Upper lobe of left lung (tissue), 4 donors: ENCODE results near the gene ECHDC3.

Source experiments
- POLR2AphosphoS5 ChIP-seq, 2 donors: sonication (generic); formaldehyde crosslinking; IDR thresholded peaks; one replicate each; pipeline ENCODE4 v1.5.1; 2017; ENCODE audit warnings: antibody characterized with exemption in 2 of 2
- TF ChIP-seq, protein P1 (sequence below), 6 experiments: fragments of 450-650 bp in 4 of 6; fragments of 200-600 bp in 2 of 6; sonication (generic) in 2 of 6; IDR thresholded peaks; one replicate each; pipeline ENCODE4 v1.5.1; 2016 to 2019; ENCODE audit warnings: antibody characterized with exemption in 6 of 6

DNA sequence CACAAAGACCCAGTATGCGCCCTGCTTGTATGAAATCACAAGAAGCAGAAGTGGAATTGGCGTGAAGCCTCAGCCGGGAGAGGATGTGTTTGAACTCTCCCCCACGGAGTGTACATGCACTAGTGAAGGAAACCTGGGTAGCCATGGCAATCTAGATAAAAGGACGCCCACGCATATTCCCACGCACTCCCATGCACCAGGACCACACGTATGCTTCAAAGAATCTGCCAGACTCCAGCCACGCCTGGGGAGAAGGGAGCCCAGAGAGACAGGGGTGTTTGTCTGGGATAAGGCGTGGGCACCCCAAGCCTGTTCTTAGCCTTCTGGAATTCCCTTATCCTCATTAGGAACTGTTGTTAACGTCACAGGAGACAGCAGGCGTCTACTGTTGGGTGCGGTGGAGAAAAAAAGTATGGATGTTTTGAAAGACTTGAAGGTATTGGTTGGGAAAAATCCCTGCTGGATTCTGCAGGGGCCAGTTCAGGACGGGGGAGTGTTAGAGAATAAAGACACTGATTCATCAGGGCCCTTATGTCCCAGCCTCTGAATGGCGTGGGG lies 28.9 kb upstream of the ECHDC3 start:
- TF ChIP-seq, protein P1, sequence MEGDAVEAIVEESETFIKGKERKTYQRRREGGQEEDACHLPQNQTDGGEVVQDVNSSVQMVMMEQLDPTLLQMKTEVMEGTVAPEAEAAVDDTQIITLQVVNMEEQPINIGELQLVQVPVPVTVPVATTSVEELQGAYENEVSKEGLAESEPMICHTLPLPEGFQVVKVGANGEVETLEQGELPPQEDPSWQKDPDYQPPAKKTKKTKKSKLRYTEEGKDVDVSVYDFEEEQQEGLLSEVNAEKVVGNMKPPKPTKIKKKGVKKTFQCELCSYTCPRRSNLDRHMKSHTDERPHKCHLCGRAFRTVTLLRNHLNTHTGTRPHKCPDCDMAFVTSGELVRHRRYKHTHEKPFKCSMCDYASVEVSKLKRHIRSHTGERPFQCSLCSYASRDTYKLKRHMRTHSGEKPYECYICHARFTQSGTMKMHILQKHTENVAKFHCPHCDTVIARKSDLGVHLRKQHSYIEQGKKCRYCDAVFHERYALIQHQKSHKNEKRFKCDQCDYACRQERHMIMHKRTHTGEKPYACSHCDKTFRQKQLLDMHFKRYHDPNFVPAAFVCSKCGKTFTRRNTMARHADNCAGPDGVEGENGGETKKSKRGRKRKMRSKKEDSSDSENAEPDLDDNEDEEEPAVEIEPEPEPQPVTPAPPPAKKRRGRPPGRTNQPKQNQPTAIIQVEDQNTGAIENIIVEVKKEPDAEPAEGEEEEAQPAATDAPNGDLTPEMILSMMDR (IDR thresholded peaks at IDR 0.05) = no peak
- no peak for TF ChIP-seq POLR2AphosphoS5 (IDR thresholded peaks at IDR 0.05)
